HG02885 (cell line): ENCODE data around the gene GALNT16.
"Not testable (repeated sequence)": the region's sequence is repeated elsewhere in the genome, so short reads cannot be mapped to it uniquely, and the experiment has no call there.

ENCODE experiments used
- ATAC-seq: cut with Tn5 transposase; IDR thresholded peaks from one replicate; pipeline ENCODE4 v1.9.1; 2021; ENCODE audit warnings: mild to moderate bottlenecking; ENCODE audit not compliant: unreplicated experiment, poor library complexity

GALNT16 gene

GRCh38 chr14:69259527-69260189, at the start of gene GALNT16:
Gene GALNT16, plus strand, starts transcription at chr14:69260158. Its CDS starts 133 bp downstream, at chr14:69260291.
- ATAC-seq: no peak

- ATAC-seq: no peak
Measured at GRCh38 chr14:69214393-69214792, 45.6 kb upstream of the GALNT16 start.

GRCh38 chr14:69217663-69218062, 42.3 kb upstream of the GALNT16 start:
- not testable (repeated sequence) for ATAC-seq

GRCh38 chr14:69224946-69225345, 35.0 kb upstream of the GALNT16 start:
- ATAC-seq: no peak

- no peak for ATAC-seq
Measured at GRCh38 chr14:69226178-69226577, 33.8 kb upstream of the GALNT16 start.

- ATAC-seq: no peak
Measured at GRCh38 chr14:69226736-69227135, 33.2 kb upstream of the GALNT16 start.

- no peak for ATAC-seq
Measured at GRCh38 chr14:69231486-69231885, 28.5 kb upstream of the GALNT16 start.

GRCh38 chr14:69232388-69232787, 27.6 kb upstream of the GALNT16 start:
- ATAC-seq: no peak

GRCh38 chr14:69234106-69234505, 25.9 kb upstream of the GALNT16 start:
- no peak for ATAC-seq

GRCh38 chr14:69235708-69236107, 24.2 kb upstream of the GALNT16 start:
- ATAC-seq: no peak

GRCh38 chr14:69237142-69237541, 22.8 kb upstream of the GALNT16 start:
- no peak for ATAC-seq

- no peak for ATAC-seq
Measured at GRCh38 chr14:69237584-69237983, 22.4 kb upstream of the GALNT16 start.

- ATAC-seq: no peak
Measured at GRCh38 chr14:69238883-69239282, 21.1 kb upstream of the GALNT16 start.

- no peak for ATAC-seq
Measured at GRCh38 chr14:69240527-69241173, 19.3 kb upstream of the GALNT16 start.

GRCh38 chr14:69241577-69241976, 18.4 kb upstream of the GALNT16 start:
- ATAC-seq: no peak

- no peak for ATAC-seq
Measured at GRCh38 chr14:69242311-69243224, 17.4 kb upstream of the GALNT16 start.

- ATAC-seq: no peak
Measured at GRCh38 chr14:69244946-69245345, 15.0 kb upstream of the GALNT16 start.

- ATAC-seq: no peak
Measured at GRCh38 chr14:69246331-69246730, 13.6 kb upstream of the GALNT16 start.

- ATAC-seq: no peak
Measured at GRCh38 chr14:69247676-69248440, 12.1 kb upstream of the GALNT16 start.

GRCh38 chr14:69249603-69250002, 10.4 kb upstream of the GALNT16 start:
- no peak for ATAC-seq
